GM21723 (cell line): ENCODE results near the gene HM13.
"Not testable (repeated sequence)": the region's sequence is repeated elsewhere in the genome, so short reads cannot be mapped to it uniquely, and the experiment has no call there.

Experiments
- ATAC-seq: cut with Tn5 transposase; IDR thresholded peaks from one replicate; pipeline ENCODE4 v1.9.1; 2021; ENCODE audit warnings: mild to moderate bottlenecking, moderate library complexity; ENCODE audit not compliant: unreplicated experiment

The HM13 gene

GRCh38 chr20:31500527-31500926 lies 13.7 kb upstream of the HM13 start:
- no peak for ATAC-seq

DNA sequence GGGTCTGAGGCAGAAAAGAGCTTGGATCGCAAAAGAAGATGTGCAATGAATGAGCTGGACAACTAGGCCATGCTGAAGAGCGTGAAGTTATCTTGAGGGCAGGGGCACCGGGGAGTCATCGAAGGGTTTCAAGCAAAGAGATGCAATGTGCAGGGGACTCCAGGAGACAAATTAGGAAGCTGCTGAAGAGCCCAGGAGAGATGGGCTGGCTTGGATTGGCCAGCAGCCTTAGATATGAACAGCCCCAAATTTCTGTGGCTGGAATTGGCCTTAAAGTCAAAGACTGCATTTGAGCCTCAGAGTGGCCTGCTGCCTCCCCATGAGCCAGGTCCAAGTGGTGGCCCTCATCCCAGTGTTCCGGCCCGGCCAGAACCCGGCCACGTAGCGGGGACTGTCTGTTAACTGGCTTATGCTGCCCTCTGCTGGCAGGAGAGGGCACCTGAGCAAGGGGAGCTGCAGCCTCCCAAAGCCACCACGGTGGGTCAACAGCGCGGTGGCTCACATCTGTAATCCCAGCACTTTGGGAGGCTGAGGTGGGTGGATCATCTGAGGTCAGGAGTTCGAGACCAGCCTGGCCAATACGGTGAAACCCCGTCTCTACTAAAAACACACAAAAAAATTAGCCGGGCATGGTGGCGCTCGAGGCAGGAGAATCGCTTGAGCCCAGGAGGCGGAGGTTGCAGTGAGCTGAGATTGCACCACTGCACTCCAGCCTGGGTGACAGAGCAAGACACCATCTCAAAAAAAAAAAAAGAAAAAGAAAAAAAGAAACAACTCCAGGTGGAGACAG lies 11.2 kb upstream of the HM13 start:
- ATAC-seq: peak; percentile 90

DNA sequence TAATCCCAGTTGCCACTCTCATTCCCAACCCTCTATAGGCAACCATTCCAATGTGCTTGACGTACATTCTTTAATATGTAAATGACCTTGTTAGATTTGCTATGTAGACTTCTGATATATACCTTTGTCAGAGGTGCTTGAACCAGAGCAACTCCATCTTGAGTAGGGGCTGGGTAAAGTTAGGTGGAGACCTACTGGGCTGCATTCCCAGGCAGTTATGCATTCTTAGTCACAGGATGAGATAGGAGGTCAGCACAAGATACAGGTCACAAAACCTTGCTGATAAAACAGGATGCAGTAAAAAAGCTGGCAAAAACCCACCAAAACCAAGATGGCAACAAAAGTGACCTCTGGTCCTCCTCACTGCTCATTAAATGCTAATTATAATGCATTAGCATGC lies 8.3 kb upstream of the HM13 start:
- ATAC-seq: no peak

- no peak for ATAC-seq
Measured at GRCh38 chr20:31508517-31509244, 5.6 kb upstream of the HM13 start.

DNA sequence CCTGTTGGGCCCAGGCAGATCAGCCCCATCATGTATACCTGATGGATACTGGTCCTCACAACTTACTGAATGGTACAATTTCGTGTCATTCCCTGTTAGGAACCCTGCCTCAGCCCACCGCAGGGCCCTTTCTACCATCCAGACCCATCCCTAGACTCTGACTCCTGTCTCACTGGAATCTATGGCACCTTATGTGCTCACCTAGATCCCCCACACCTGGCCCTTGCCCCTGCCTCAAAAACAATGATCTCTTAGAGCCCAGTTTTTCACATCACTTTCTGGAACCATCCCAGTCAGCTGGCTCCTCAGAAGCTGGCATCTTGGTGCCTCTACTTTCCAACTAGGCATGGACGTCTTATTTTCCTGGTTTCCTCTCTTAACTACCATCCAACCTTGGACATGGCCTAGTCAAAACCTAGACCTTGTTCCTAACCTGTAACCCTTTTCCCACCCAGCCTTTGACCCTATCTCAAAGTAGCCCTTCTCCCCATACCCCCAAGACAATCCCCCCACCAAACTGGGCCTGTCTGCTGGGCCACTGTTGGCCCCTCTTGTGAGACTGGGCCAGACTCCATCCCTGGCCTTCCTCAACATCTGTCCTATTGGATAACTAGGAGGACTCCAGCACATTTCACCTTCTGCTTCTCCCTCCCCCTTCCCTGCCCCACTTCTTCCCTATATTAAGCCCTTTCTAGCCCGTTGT lies 981 bp downstream of the HM13 start:
- no peak for ATAC-seq

DNA sequence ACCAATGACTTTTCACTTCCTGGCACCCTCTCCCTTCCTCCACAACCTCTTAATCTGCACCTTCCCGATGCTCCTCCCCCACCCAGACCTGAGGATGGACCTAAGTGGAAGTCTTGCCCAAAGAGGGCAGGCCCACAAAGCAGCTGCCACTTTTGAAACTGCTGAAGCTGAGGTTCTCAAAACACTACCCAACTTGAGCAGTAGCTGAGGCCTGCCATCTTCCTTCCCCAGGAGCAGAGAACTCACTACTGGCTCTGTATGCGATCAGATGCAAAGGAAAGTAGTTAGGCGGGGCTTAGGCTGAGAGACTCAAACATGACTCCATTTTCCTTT lies 1.5 kb downstream of the HM13 start:
- no peak for ATAC-seq

- ATAC-seq: no peak
Measured at GRCh38 chr20:31516166-31516565, 1.9 kb downstream of the HM13 start.

DNA sequence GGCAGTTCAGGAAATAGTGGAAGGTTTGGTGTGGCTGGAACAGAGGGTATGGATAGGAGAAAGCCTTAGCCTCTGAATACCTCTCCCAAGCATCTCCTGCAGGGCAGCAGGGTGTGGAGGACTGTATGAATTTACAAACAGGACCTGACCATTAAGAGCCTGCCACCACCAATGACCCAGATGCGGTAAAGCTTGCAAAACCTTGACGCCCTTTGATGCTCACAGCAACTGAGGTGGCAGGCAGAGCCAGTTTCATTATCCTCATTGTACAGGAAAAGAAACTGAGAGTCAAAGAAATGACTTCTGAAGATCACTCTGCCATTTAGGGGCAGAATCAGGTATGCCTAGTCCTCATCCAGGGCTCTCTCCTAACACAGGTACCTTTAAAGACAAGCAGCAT lies 2.4 kb downstream of the HM13 start:
- ATAC-seq: no peak

- ATAC-seq: no peak
Measured at GRCh38 chr20:31517373-31517772, 3.1 kb downstream of the HM13 start.

DNA sequence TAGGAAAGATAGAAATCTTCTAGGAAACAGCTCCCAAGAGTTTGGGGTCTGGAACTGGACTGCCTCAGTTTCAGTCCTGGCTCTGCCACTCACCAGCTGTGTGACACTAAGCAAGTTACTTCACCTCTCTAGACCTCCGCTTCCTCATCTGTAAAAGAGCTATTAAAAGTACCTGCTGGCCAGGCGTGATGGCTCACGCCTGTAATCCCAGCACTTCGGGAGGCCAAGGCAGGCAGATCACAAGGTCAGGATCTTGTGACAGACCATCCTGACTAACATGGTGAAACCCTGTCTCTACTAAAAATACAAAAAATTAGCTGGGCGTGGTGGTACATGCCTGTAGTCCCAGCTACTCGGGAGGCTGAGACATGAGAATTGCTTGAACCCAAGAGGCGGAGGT lies 7.0 kb downstream of the HM13 start:
- not testable (repeated sequence) for ATAC-seq

- no peak for ATAC-seq
Measured at GRCh38 chr20:31522731-31523130, 8.5 kb downstream of the HM13 start.

GRCh38 chr20:31523361-31524283 lies 9.4 kb downstream of the HM13 start:
- no peak for ATAC-seq

- ATAC-seq: no peak
Measured at GRCh38 chr20:31527266-31527665, 13.0 kb downstream of the HM13 start.

DNA sequence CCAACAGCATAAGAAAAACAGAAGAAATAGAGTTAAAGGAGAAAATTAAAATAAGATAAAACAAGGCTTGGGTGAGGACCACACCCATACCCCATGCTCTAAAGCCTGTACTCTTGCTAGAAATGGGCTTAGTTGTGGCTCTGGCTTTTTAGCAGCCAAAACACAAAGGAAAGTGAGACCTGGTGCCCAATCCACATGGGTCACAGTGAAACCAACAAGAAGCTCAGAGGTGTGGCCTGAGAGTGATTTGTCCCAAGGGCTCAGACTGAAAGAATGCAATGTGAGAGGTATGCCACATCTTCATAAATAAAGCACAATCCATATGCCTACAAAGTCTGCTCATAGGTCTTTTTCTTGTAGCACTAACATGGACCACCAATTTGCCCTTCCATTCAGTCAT lies 21.1 kb downstream of the HM13 start:
- no peak for ATAC-seq

DNA sequence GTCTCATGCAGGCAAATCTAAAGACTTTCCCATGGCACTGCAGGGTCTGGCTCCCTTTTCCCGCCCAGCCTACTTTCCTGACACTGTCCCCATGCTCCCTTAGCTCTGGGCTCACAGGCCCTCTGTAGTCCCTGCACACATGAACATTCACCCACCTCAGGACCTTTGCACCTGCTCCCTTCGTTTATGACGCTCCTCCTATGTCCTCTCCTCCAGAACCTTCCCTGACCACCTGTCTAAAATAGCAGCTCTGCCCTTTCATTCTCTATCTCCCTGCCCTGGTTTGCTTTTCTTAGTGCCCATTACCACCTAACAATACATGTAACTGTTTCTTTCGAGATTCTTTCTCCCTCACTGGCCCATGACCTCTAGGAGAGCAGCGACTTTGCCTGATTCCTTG lies 22.3 kb downstream of the HM13 start:
- no peak for ATAC-seq

- no peak for ATAC-seq
Measured at GRCh38 chr20:31537116-31537871, 23.1 kb downstream of the HM13 start.

- no peak for ATAC-seq
Measured at GRCh38 chr20:31537890-31538289, 23.6 kb downstream of the HM13 start.

GRCh38 chr20:31538326-31538725 lies 24.1 kb downstream of the HM13 start:
- no peak for ATAC-seq

DNA sequence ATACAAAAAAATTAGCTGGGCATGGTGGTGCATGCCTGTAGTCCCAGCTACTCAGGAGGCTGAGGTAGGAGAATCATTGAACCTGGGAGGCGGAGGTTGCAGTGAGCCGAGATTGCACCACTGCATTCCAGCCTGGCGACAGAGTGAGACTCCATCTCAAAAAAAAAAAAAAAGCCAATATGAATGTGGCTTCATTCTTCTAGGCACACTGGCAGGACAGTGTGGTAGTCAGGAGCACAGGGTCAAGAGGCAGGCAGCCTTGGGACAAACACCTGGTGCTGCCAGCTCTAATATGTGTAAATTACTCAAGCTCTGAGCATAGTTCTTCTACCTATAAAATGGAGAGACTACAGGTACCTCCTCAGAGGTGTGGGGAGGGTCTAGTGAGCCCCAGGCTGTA lies 25.4 kb downstream of the HM13 start:
- ATAC-seq: not testable (repeated sequence)

DNA sequence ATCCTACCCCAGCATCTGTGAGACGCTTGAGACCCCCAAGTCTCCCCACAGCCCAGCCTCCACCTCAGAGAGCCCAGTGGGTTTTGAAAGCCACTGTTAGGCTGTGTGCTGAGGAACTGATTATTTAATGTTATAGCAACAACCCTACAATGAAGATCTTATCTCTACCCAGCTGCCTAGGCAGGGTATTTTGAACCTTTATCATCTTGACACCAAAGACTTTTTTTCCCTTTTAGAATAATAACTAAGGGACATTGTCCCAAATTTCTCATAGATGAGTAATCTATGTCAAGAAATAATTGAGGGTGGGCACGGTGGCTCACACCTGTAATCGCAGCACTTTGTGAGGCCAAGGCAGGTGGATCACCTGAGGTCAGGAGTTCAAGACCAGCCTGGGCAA lies 26.2 kb downstream of the HM13 start:
- ATAC-seq: no peak
